T-helper 1 cell (primary cell): ENCODE measurements around the gene DMXL2.
"Not testable (repeated sequence)": the region's sequence is repeated elsewhere in the genome, so short reads cannot be mapped to it uniquely, and the experiment has no call there.

Source experiments
- DNase-seq, 5 donors: peaks; one replicate each; pipeline ENCODE4 v3.0.0-alpha.2; 2012 to 2020

Gene DMXL2

GRCh38 chr15:51484781-51485180 lies 137.8 kb downstream of the DMXL2 start:
- DNase-seq = no peak

- no peak for DNase-seq
Measured at GRCh38 chr15:51483985-51484384, 138.6 kb downstream of the DMXL2 start.

GRCh38 chr15:51483520-51483919 lies 139.1 kb downstream of the DMXL2 start:
- DNase-seq = no peak

GRCh38 chr15:51475736-51476135 lies 146.8 kb downstream of the DMXL2 start:
- no peak for DNase-seq

- DNase-seq = no peak
Measured at GRCh38 chr15:51470512-51470911, 152.1 kb downstream of the DMXL2 start.

GRCh38 chr15:51460796-51461195 lies 161.8 kb downstream of the DMXL2 start:
- no peak for DNase-seq

GRCh38 chr15:51450001-51450400 lies 172.6 kb downstream of the DMXL2 start:
- no peak for DNase-seq

GRCh38 chr15:51448622-51449399 lies 173.8 kb downstream of the DMXL2 start:
- no peak for DNase-seq

- no peak for DNase-seq
Measured at GRCh38 chr15:51447855-51448621, 174.5 kb downstream of the DMXL2 start.

- not testable (repeated sequence) for DNase-seq
Measured at GRCh38 chr15:51446029-51446744, 176.4 kb downstream of the DMXL2 start.

GRCh38 chr15:51444807-51445206 lies 177.8 kb downstream of the DMXL2 start:
- no peak for DNase-seq

- DNase-seq = no peak
Measured at GRCh38 chr15:51444112-51444511, 178.5 kb downstream of the DMXL2 start.

- DNase-seq = no peak
Measured at GRCh38 chr15:51443282-51443914, 179.2 kb downstream of the DMXL2 start.

- no peak for DNase-seq
Measured at GRCh38 chr15:51438526-51438925, 184.0 kb downstream of the DMXL2 start.

- DNase-seq = no peak
Measured at GRCh38 chr15:51425517-51426040, 197.0 kb downstream of the DMXL2 start.

GRCh38 chr15:51424780-51425179 lies 197.8 kb downstream of the DMXL2 start:
- DNase-seq = no peak

- DNase-seq = not testable (repeated sequence)
Measured at GRCh38 chr15:51423040-51423439, 199.5 kb downstream of the DMXL2 start.

GRCh38 chr15:51416129-51416528 lies 206.4 kb downstream of the DMXL2 start:
- no peak for DNase-seq

- DNase-seq = no peak
Measured at GRCh38 chr15:51414256-51414860, 208.2 kb downstream of the DMXL2 start.

- no peak for DNase-seq
Measured at GRCh38 chr15:51405693-51406523, 216.7 kb downstream of the DMXL2 start.
